ENCODE results near the gene PHYKPL. TPM values are rescaled to one million over a fixed set of nuclear protein-coding genes. Genes with fewer than 3 reads are reported as not detected.

PHYKPL gene
- total RNA-seq, 1 experiment from 2014 or later, result 112 TPM

GRCh38 chr5:178247481-178248456 lies 15.2 kb upstream of the PHYKPL start:
- ChIA-PET CTCF (interaction anchor here (0.6 to 1.5 kb wide), 3 partner anchors 10 to 231 kb away, joined by 3 to 5 read pairs (median 3); no protein-coding TSS in a partner anchor), POLR2A (interaction anchor here (0.6 to 0.7 kb wide), 3 partner anchors 29 to 1567 kb away, joined by 3 to 4 read pairs (median 3); no protein-coding TSS in a partner anchor)
- no peak overlapping the region for H3K4me3 Mint-ChIP-seq (ENCODE audit: unreplicated experiment)
- H3K27me3 Mint-ChIP-seq (ENCODE audit: insufficient read depth, unreplicated experiment), result no peaks in the 10 kb centered on the region
- BruUV-seq (replicated peaks), result no TSS peak
- no peak overlapping the region for H3K27ac Mint-ChIP-seq (ENCODE audit: low read depth, unreplicated experiment)
- TF ChIP-seq, protein P1, sequence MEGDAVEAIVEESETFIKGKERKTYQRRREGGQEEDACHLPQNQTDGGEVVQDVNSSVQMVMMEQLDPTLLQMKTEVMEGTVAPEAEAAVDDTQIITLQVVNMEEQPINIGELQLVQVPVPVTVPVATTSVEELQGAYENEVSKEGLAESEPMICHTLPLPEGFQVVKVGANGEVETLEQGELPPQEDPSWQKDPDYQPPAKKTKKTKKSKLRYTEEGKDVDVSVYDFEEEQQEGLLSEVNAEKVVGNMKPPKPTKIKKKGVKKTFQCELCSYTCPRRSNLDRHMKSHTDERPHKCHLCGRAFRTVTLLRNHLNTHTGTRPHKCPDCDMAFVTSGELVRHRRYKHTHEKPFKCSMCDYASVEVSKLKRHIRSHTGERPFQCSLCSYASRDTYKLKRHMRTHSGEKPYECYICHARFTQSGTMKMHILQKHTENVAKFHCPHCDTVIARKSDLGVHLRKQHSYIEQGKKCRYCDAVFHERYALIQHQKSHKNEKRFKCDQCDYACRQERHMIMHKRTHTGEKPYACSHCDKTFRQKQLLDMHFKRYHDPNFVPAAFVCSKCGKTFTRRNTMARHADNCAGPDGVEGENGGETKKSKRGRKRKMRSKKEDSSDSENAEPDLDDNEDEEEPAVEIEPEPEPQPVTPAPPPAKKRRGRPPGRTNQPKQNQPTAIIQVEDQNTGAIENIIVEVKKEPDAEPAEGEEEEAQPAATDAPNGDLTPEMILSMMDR (IDR thresholded peaks at IDR 0.05; ENCODE audit: unreplicated experiment), result no peak
- H3K36me3 Mint-ChIP-seq (ENCODE audit: insufficient read depth, unreplicated experiment), result no peaks in the 10 kb centered on the region
- no peaks in the 10 kb centered on the region for H3K9me3 Mint-ChIP-seq (ENCODE audit: unreplicated experiment)
- no peak for DNase-seq (ENCODE audit: unreplicated experiment)
- intact Hi-C loops (cut with micrococcal nuclease), result no loop called here
- peaks cover 7% of the 10 kb centered on the region for H3K4me1 Mint-ChIP-seq (ENCODE audit: insufficient read depth, unreplicated experiment)

GRCh38 chr5:178246624-178247279 lies 14.2 kb upstream of the PHYKPL start:
- ChIA-PET CTCF (interaction anchor here (0.5 to 1.1 kb wide), 2 partner anchors 11 to 33 kb away, joined by 3 to 5 read pairs; no protein-coding TSS in a partner anchor), POLR2A (no interaction called here)
- no peak overlapping the region for H3K27ac Mint-ChIP-seq (ENCODE audit: low read depth, unreplicated experiment)
- H3K4me3 Mint-ChIP-seq (ENCODE audit: unreplicated experiment), result no peak overlapping the region
- H3K4me1 Mint-ChIP-seq (ENCODE audit: insufficient read depth, unreplicated experiment), result peaks cover 7% of the 10 kb centered on the region
- H3K36me3 Mint-ChIP-seq (ENCODE audit: insufficient read depth, unreplicated experiment), result no peaks in the 10 kb centered on the region
- DNase-seq (ENCODE audit: unreplicated experiment), result no peak
- H3K9me3 Mint-ChIP-seq (ENCODE audit: unreplicated experiment), result no peaks in the 10 kb centered on the region
- no TSS peak for BruUV-seq (replicated peaks)
- TF ChIP-seq, protein P1 (IDR thresholded peaks at IDR 0.05; ENCODE audit: unreplicated experiment), result no peak
- intact Hi-C loops (cut with micrococcal nuclease), result no loop called here
- no peaks in the 10 kb centered on the region for H3K27me3 Mint-ChIP-seq (ENCODE audit: insufficient read depth, unreplicated experiment)

DNA sequence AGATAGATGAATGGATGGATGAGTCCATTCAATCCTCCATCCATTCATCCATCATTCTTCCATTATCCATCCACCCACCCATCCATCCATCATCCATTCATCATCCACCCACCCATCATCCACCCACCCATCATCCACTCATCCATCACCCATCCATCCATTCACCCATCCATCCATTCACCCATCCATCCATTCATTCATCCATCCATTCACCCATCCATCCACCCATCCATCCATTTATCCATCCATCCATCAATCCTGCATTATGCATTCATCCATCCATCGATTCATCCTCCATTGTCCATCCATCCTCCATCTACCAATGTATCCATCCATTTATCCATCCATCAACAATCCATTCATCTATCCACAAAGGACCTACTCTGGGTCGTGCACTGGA lies 12.8 kb upstream of the PHYKPL start:
- Mint-ChIP-seq H3K27ac (ENCODE audit: low read depth, unreplicated experiment) (no peak overlapping the region), H3K4me3 (ENCODE audit: unreplicated experiment) (no peak overlapping the region), H3K27me3 (ENCODE audit: insufficient read depth, unreplicated experiment) (no peaks in the 10 kb centered on the region), H3K4me1 (ENCODE audit: insufficient read depth, unreplicated experiment) (peaks cover 7% of the 10 kb centered on the region), H3K36me3 (ENCODE audit: insufficient read depth, unreplicated experiment) (no peaks in the 10 kb centered on the region), H3K9me3 (ENCODE audit: unreplicated experiment) (no peaks in the 10 kb centered on the region)
- CTCF ChIA-PET, result no interaction called here
- DNase-seq (ENCODE audit: unreplicated experiment), result no peak
- TF ChIP-seq, protein P1 (IDR thresholded peaks at IDR 0.05; ENCODE audit: unreplicated experiment), result no peak
- POLR2A ChIA-PET, result no interaction called here
- intact Hi-C loops (cut with micrococcal nuclease), result no loop called here
- no TSS peak for BruUV-seq (replicated peaks)

GRCh38 chr5:178244576-178244975 lies 12.0 kb upstream of the PHYKPL start:
- peaks cover 10% of the 10 kb centered on the region for H3K4me1 Mint-ChIP-seq (ENCODE audit: insufficient read depth, unreplicated experiment)
- no peaks in the 10 kb centered on the region for H3K27me3 Mint-ChIP-seq (ENCODE audit: insufficient read depth, unreplicated experiment)
- CTCF ChIA-PET, result interaction anchor here (0.5 to 1.8 kb wide), 3 partner anchors 10 to 1745 kb away, joined by 3 to 9 read pairs (median 3); no protein-coding TSS in a partner anchor
- H3K36me3 Mint-ChIP-seq (ENCODE audit: insufficient read depth, unreplicated experiment), result no peaks in the 10 kb centered on the region
- DNase-seq (ENCODE audit: unreplicated experiment), result no peak
- POLR2A ChIA-PET, result interaction anchor here (0.6 kb wide), 1 partner anchor 747 kb away, joined by 3 read pairs; no protein-coding TSS in a partner anchor
- intact Hi-C loops (cut with micrococcal nuclease), result no loop called here
- H3K4me3 Mint-ChIP-seq (ENCODE audit: unreplicated experiment), result no peak overlapping the region
- no peaks in the 10 kb centered on the region for H3K9me3 Mint-ChIP-seq (ENCODE audit: unreplicated experiment)
- TF ChIP-seq, protein P1 (IDR thresholded peaks at IDR 0.05; ENCODE audit: unreplicated experiment), result no peak
- H3K27ac Mint-ChIP-seq (ENCODE audit: low read depth, unreplicated experiment), result no peak overlapping the region
- no TSS peak for BruUV-seq (replicated peaks)

Data from MCF 10A (cell line).